ENCODE results near the gene RAB27A. TPM values are rescaled to one million over a fixed set of nuclear protein-coding genes. Genes with fewer than 3 reads are reported as not detected.

The RAB27A gene
- total RNA-seq, 1 donor from 2014 or later = 5.8 TPM

DNA sequence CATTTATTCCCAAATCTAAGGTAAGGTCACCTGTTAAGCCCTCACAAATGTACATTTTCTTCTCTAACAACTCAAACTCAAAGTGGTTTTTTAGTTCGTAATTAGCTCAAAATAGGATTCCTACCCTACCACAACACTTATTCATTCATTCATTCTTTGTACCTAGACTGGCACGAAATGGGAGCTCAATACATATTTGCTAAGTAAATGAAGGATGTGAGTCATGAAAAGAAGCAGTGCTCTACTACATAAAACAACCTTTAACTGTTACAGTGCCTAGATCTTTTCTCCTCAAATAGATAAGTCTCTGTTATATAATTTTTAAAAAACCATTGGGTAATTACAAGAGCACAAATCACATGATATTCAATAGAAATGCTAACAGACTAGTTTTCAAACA lies 105.9 kb downstream of the RAB27A start:
- H3K36me3 ChIP-seq = peaks cover 70% of the 10 kb centered on the region

GRCh38 chr15:55179141-55179540 lies 110.5 kb downstream of the RAB27A start:
- no peak for DNase-seq
- no peaks in the 10 kb centered on the region for H3K27me3 ChIP-seq (ENCODE audit: low read depth)
- H3K36me3 ChIP-seq = peaks cover 64% of the 10 kb centered on the region
- H3K4me3 ChIP-seq = no peak overlapping the region
- intact Hi-C loops (cut with micrococcal nuclease) = no loop called here
- H3K27ac ChIP-seq (replicated peaks) = no peak overlapping the region
- TF ChIP-seq CTCF (IDR thresholded peaks at IDR 0.05; ENCODE audit: borderline replicate concordance) = no peak
- no peaks in the 10 kb centered on the region for H3K4me1 ChIP-seq
- no peaks in the 10 kb centered on the region for H3K9me3 ChIP-seq (replicated peaks)

More for the DNA sequence above, 105.9 kb downstream of the RAB27A start:
- no peak for DNase-seq
- intact Hi-C loops (cut with micrococcal nuclease) = no loop called here
- H3K4me1 ChIP-seq = peaks cover 8% of the 10 kb centered on the region
- H3K27me3 ChIP-seq (ENCODE audit: low read depth) = no peaks in the 10 kb centered on the region
- H3K4me3 ChIP-seq = no peak overlapping the region
- no peak overlapping the region for H3K27ac ChIP-seq (replicated peaks)
- H3K9me3 ChIP-seq (replicated peaks) = no peaks in the 10 kb centered on the region
- TF ChIP-seq CTCF (IDR thresholded peaks at IDR 0.05; ENCODE audit: borderline replicate concordance) = no peak

- Histone ChIP-seq H3K36me3 (no peaks in the 10 kb centered on the region), H3K9me3 (replicated peaks) (no peaks in the 10 kb centered on the region), H3K4me3 (no peak overlapping the region), H3K4me1 (no peaks in the 10 kb centered on the region), H3K27ac (replicated peaks) (no peak overlapping the region), H3K27me3 (ENCODE audit: low read depth) (no peaks in the 10 kb centered on the region)
- no peak for DNase-seq
- intact Hi-C loops (cut with micrococcal nuclease) = no loop called here
- TF ChIP-seq CTCF (IDR thresholded peaks at IDR 0.05; ENCODE audit: borderline replicate concordance) = no peak
Measured at GRCh38 chr15:55170361-55170760, 119.3 kb downstream of the RAB27A start.

DNA sequence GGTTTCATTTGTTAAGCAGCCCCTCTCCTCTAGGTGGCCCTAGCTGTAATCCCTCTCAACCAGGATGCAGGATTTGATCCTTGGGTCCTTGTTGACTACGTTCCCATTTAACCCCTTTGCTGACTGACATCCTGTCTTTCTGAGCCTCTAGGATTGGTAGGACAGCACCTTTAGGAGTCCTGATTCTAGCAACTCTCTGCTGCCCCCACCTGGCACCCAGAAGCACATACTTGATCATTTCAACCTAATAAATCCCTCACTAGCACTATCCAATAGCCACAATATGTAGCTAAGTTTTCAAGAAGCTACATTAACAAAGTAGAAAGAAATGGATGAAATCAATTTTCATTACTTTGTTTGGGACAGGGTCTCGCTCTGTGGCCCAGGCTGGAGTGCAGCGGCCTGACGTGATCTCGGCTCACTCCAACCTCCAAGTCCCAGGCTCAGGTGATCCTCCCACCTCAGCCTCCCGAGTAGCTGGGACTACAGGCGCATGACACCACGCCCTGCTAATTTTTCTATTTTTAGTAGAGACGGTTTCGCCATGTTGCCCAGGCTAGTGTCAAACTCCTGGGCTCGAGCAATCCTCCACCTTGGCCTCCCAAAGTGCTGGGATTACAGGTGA lies 121.2 kb downstream of the RAB27A start:
- peak; percentile 74 for TF ChIP-seq CTCF (IDR thresholded peaks at IDR 0.05; ENCODE audit: borderline replicate concordance)
- Histone ChIP-seq H3K4me3 (no peak overlapping the region), H3K36me3 (no peaks in the 10 kb centered on the region), H3K4me1 (no peaks in the 10 kb centered on the region), H3K27me3 (ENCODE audit: low read depth) (no peaks in the 10 kb centered on the region), H3K9me3 (replicated peaks) (no peaks in the 10 kb centered on the region), H3K27ac (replicated peaks) (no peak overlapping the region)
- no peak for DNase-seq
- intact Hi-C loops (cut with micrococcal nuclease) = no loop called here

DNA sequence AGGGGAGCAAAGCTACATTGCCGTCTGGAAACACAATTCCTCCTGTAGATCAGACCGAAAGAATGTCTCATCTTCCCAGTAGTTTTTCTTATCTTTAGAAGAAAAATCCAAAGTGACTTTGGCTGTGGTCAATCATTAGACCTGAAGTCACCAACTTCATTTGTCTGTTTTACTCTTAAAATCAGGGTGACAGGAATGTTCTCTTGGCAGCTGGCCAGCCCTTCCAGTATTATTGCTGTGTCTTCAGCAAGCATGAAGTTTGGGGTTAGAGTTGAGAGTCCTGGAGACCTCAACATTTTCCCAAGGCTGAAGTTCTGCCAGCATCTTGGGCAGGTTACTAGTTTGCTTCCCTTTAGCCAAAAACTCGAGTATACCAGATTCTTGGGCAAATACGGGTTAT lies 125.3 kb downstream of the RAB27A start:
- DNase-seq = no peak

More for the DNA sequence above, 125.3 kb downstream of the RAB27A start:
- peaks cover 7% of the 10 kb centered on the region for H3K9me3 ChIP-seq (replicated peaks)
- H3K27ac ChIP-seq (replicated peaks) = no peak overlapping the region
- no peaks in the 10 kb centered on the region for H3K4me1 ChIP-seq
- intact Hi-C loops (cut with micrococcal nuclease) = no loop called here
- no peaks in the 10 kb centered on the region for H3K27me3 ChIP-seq (ENCODE audit: low read depth)
- no peak for TF ChIP-seq CTCF (IDR thresholded peaks at IDR 0.05; ENCODE audit: borderline replicate concordance)
- H3K36me3 ChIP-seq = no peaks in the 10 kb centered on the region
- no peak overlapping the region for H3K4me3 ChIP-seq

Other genes starting within 250 kb of the RAB27A start
- 44.4 TPM for gene RSL24D1, start 92.9 kb downstream of the RAB27A start, total RNA-seq
- gene PIGBOS1, start 29.3 kb upstream of the RAB27A start, total RNA-seq = 7.6 TPM
- gene PIGB, start 29.4 kb upstream of the RAB27A start, total RNA-seq = 2.8 TPM
- 94.6 TPM for gene CCPG1, start 118.5 kb upstream of the RAB27A start, total RNA-seq
- 8.7 TPM for gene PIERCE2, start 118.7 kb upstream of the RAB27A start, total RNA-seq
- 0.47 TPM for gene DNAAF4, start 218.4 kb upstream of the RAB27A start, total RNA-seq

All from left ventricle myocardium inferior (tissue), 1 donor.